ENCODE data around the gene DAP.

DNA sequence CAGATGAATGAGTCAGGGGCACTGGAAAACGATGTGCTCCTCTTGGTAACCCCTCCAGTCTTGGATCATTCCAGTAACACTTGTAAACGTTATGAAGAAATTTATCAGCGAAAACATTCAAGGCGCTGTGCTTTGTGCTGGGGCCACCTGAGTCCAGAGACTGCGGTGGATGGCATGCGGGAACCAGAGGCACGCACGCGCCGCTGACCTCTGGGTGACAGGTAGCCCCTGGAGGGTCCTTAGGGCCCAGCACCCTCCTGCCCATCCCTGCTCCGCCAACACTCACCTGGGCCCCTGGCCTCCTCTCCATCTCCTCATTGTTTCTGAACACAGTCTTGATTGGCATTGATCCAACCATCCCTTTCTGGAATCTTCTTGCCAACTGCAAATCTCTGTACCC lies 86.9 kb downstream of the DAP start:
- TF ChIP-seq EZH2 (IDR thresholded peaks at IDR 0.05; ENCODE audit: low read length, unreplicated experiment) (no peak), EZH2phosphoT487 (IDR thresholded peaks at IDR 0.05; ENCODE audit: borderline replicate concordance, low read length) (no peak)
- TF ChIP-seq, protein P1, sequence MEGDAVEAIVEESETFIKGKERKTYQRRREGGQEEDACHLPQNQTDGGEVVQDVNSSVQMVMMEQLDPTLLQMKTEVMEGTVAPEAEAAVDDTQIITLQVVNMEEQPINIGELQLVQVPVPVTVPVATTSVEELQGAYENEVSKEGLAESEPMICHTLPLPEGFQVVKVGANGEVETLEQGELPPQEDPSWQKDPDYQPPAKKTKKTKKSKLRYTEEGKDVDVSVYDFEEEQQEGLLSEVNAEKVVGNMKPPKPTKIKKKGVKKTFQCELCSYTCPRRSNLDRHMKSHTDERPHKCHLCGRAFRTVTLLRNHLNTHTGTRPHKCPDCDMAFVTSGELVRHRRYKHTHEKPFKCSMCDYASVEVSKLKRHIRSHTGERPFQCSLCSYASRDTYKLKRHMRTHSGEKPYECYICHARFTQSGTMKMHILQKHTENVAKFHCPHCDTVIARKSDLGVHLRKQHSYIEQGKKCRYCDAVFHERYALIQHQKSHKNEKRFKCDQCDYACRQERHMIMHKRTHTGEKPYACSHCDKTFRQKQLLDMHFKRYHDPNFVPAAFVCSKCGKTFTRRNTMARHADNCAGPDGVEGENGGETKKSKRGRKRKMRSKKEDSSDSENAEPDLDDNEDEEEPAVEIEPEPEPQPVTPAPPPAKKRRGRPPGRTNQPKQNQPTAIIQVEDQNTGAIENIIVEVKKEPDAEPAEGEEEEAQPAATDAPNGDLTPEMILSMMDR (conservative IDR thresholded peaks at IDR 0.05; ENCODE audit: low read depth, low read length), result no peak

Data from PC-3 (cell line).